MCF 10A (cell line): ENCODE data around the gene CYB561A3. TPM values are rescaled to one million over a fixed set of nuclear protein-coding genes. Genes with fewer than 3 reads are reported as not detected.

ENCODE experiments used
- BruUV-seq: library from RNA; stranded (reverse); fragments of 400-500 nt; replicated peaks from 2 replicates; lab custom pipeline; 2021; lab: Mats Ljungman, UMichigan
- CTCF ChIA-PET: fragments of 300-600 bp; sonication (Branson Sonifier 250); formaldehyde crosslinking; extraction: SDS; loops from one replicate; lab custom pipeline; 2021; ENCODE audit warnings: antibody characterized with exemption, inconsistent platforms; lab: Yijun Ruan, JAX
- POLR2A ChIA-PET: fragments of 300-600, 350-650 bp; sonication (Branson Sonifier 250); formaldehyde crosslinking; extraction: SDS; loops from one replicate; lab custom pipeline; 2020; ENCODE audit warnings: antibody characterized with exemption, inconsistent platforms; lab: Yijun Ruan, JAX
- DNase-seq: peaks from one replicate; pipeline ENCODE4 v3.0.0-alpha.2; 2018; ENCODE audit not compliant: unreplicated experiment
- H3K27ac Mint-ChIP-seq: one replicate; pipeline ENCODE4 v1.8.0; 2022; ENCODE audit warnings: mild to moderate bottlenecking, low read depth, mixed read lengths; ENCODE audit not compliant: unreplicated experiment
- H3K27me3 Mint-ChIP-seq: one replicate; pipeline ENCODE4 v1.8.0; 2022; ENCODE audit warnings: mixed read lengths; ENCODE audit not compliant: insufficient read depth, unreplicated experiment
- H3K36me3 Mint-ChIP-seq: one replicate; pipeline ENCODE4 v1.8.0; 2022; ENCODE audit warnings: mild to moderate bottlenecking, moderate library complexity, mixed read lengths; ENCODE audit not compliant: insufficient read depth, unreplicated experiment
- H3K4me1 Mint-ChIP-seq: one replicate; pipeline ENCODE4 v1.8.0; 2022; ENCODE audit warnings: mixed read lengths; ENCODE audit not compliant: insufficient read depth, unreplicated experiment
- H3K4me3 Mint-ChIP-seq: one replicate; pipeline ENCODE4 v1.8.0; 2022; ENCODE audit warnings: mild to moderate bottlenecking, moderate library complexity, mixed read lengths; ENCODE audit not compliant: unreplicated experiment
- H3K9me3 Mint-ChIP-seq: one replicate; pipeline ENCODE4 v1.8.0; 2022; ENCODE audit warnings: mixed read lengths; ENCODE audit not compliant: unreplicated experiment
- CTCF ChIP-seq: fragments of 200-600 bp; IDR thresholded peaks from one replicate; pipeline ENCODE4 v1.8.0; 2022; ENCODE audit warnings: antibody characterized with exemption, mild to moderate bottlenecking; ENCODE audit not compliant: unreplicated experiment
- intact Hi-C: fragments of 100-400 bp; cut with micrococcal nuclease; formaldehyde crosslinking; loops from 2 replicates; pipeline ENCODE4 v1.14.1; 2022
- total RNA-seq: library from RNA; stranded (reverse); gene quantifications from 2 replicates; pipeline ENCODE4 v1.2.3, GENCODE V29; 2022

CYB561A3 gene
- total RNA-seq, 1 experiment from 2014 or later = 28.4 TPM

GRCh38 chr11:61340979-61341378 lies 20.7 kb downstream of the CYB561A3 start:
- ChIA-PET CTCF (interaction anchor here (1.4 to 10.1 kb wide), 2 partner anchors 11 to 43 kb away, joined by 6 to 439 read pairs; no protein-coding TSS in a partner anchor), POLR2A (no interaction called here)
- H3K27me3 Mint-ChIP-seq = no peaks in the 10 kb centered on the region
- peaks cover 3% of the 10 kb centered on the region for H3K4me1 Mint-ChIP-seq
- H3K4me3 Mint-ChIP-seq = no peak overlapping the region
- BruUV-seq = no TSS peak
- no peak for DNase-seq
- intact Hi-C loops = no loop called here
- H3K9me3 Mint-ChIP-seq = no peaks in the 10 kb centered on the region
- H3K36me3 Mint-ChIP-seq = peaks cover 36% of the 10 kb centered on the region
- no peak for TF ChIP-seq CTCF
- no peak overlapping the region for H3K27ac Mint-ChIP-seq

GRCh38 chr11:61339490-61339878 lies 22.2 kb downstream of the CYB561A3 start:
- H3K4me1 Mint-ChIP-seq = peaks cover 7% of the 10 kb centered on the region
- peaks cover 31% of the 10 kb centered on the region for H3K36me3 Mint-ChIP-seq
- no peaks in the 10 kb centered on the region for H3K9me3 Mint-ChIP-seq
- H3K4me3 Mint-ChIP-seq = no peak overlapping the region
- CTCF ChIA-PET = interaction anchor here (1.0 to 10.1 kb wide), 5 partner anchors 12 to 54 kb away, joined by 4 to 439 read pairs (median 80); partner anchors contain the start of genes CYB561A3, TMEM138 and TMEM216
- POLR2A ChIA-PET = interaction anchor here (0.8 to 10.7 kb wide), 5 partner anchors 12 to 44 kb away, joined by 3 to 220 read pairs (median 5); partner anchors contain the start of genes CYB561A3 and TMEM138
- intact Hi-C loops = loop anchor here (10.0 kb wide), 1 partner anchor 85 kb away; no protein-coding TSS in a partner anchor
- no peak for TF ChIP-seq CTCF
- H3K27me3 Mint-ChIP-seq = no peaks in the 10 kb centered on the region
- no peak for DNase-seq
- BruUV-seq = no TSS peak
- H3K27ac Mint-ChIP-seq = peak overlapping the region; percentile 63

GRCh38 chr11:61338783-61339489 lies 22.7 kb downstream of the CYB561A3 start:
- H3K27ac Mint-ChIP-seq = no peak overlapping the region
- no peak for DNase-seq
- H3K4me3 Mint-ChIP-seq = no peak overlapping the region
- CTCF ChIA-PET = interaction anchor here (1.0 to 10.1 kb wide), 5 partner anchors 12 to 54 kb away, joined by 4 to 439 read pairs (median 80); partner anchors contain the start of genes CYB561A3, TMEM138 and TMEM216
- peaks cover 13% of the 10 kb centered on the region for H3K4me1 Mint-ChIP-seq
- H3K9me3 Mint-ChIP-seq = no peaks in the 10 kb centered on the region
- peaks cover 29% of the 10 kb centered on the region for H3K36me3 Mint-ChIP-seq
- no peaks in the 10 kb centered on the region for H3K27me3 Mint-ChIP-seq
- BruUV-seq = no TSS peak
- intact Hi-C loops = loop anchor here (10.0 kb wide), 1 partner anchor 84 kb away; no protein-coding TSS in a partner anchor
- TF ChIP-seq CTCF = no peak
- POLR2A ChIA-PET = interaction anchor here (0.8 to 10.7 kb wide), 5 partner anchors 13 to 44 kb away, joined by 3 to 220 read pairs (median 5); partner anchors contain the start of genes CYB561A3 and TMEM138
